ENCODE data around the gene NIPAL4.
"Not testable (repeated sequence)": the region's sequence is repeated elsewhere in the genome, so short reads cannot be mapped to it uniquely, and the experiment has no call there.

NIPAL4 gene

GRCh38 chr5:157459715-157460599 lies at the start of gene NIPAL4:
Gene NIPAL4, plus strand, starts transcription at chr5:157460213. Its CDS starts 108 bp downstream, at chr5:157460321.
- peak; percentile 35 for DNase-seq

GRCh38 chr5:157415838-157416237 lies 44.2 kb upstream of the NIPAL4 start:
- no peak for DNase-seq

- not testable (repeated sequence) for DNase-seq
Measured at GRCh38 chr5:157419521-157419920, 40.5 kb upstream of the NIPAL4 start.

- not testable (repeated sequence) for DNase-seq
Measured at GRCh38 chr5:157429920-157430319, 30.1 kb upstream of the NIPAL4 start.

DNA sequence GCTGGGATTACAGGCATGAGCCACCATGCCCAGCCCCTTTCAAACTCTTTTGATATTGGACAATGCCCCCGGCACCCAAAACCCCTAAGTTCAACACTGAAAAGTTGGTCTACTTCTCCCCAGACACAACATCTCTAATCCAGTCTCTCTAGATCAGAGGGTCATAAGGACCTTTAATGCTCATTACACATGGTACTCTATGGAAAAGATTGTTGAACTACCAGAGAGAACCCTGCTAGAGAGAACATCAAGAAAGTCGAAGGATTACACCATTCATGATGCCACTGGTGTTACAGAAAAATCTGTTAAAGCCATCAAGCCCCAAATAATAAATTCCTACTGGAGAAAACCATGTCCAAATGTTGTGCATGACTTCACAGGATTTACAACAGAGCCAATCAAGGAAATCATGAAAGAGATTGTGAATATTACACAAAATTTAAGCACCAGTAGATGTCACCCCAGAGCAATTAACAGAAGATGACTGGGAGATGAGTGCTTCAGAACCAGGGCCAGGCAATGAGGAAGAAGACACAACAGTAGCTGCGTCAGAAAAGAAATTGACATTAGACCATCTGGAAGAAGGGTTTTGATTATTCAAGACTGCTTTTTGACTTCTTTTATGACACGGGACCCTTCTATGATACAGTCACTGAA lies 28.3 kb upstream of the NIPAL4 start:
- peak; percentile 71 for DNase-seq

DNA sequence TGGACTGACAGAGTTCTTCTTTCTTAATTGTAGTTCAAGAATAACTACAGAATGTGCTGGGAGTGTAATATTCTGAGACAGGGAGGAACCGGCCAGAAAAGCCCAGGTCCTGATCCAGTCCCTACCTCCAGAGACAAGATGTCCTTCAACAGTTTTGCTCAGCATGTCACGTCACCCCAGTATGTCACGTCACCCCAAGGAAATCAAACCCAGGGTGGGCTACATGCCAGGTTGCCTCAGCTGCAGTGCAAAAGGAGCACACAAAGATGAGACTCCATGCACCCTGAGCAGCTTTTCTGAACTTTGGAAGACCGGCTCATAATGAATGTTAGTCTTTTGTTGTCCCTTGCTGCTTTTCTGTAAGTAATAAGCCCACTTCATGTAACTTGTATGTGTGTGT lies 25.9 kb upstream of the NIPAL4 start:
- no peak for DNase-seq

- DNase-seq, result no peak
Measured at GRCh38 chr5:157443041-157443549, 16.9 kb upstream of the NIPAL4 start.

GRCh38 chr5:157444224-157444623 lies 15.8 kb upstream of the NIPAL4 start:
- DNase-seq, result no peak

GRCh38 chr5:157445745-157446411 lies 14.1 kb upstream of the NIPAL4 start:
- DNase-seq, result no peak

GRCh38 chr5:157446412-157446935 lies 13.5 kb upstream of the NIPAL4 start:
- no peak for DNase-seq

DNA sequence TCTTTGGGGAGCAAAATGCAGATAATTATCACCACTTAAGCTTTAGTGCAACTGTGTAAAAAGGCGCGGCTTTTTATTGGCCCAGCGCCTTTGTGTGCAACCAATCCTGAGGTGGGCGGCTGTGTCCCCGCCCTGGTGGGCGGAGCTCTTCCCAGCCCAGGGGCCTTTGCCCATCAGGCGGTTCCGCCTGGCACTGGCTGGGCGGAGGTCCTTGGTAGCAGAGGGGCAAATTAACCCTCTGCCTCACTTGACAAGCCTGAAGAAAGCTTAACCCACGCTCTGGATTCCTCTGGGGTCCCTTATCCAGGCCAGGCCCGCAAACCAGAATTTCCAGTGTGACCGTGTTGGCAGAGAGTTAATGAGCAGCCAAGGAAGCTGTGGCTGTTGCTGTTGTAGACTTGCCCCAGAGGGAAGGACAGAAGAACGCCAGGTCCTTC lies 12.8 kb upstream of the NIPAL4 start:
- DNase-seq, result no peak

- DNase-seq, result no peak
Measured at GRCh38 chr5:157449011-157449723, 10.8 kb upstream of the NIPAL4 start.

GRCh38 chr5:157450024-157450423 lies 10.0 kb upstream of the NIPAL4 start:
- DNase-seq, result no peak

- DNase-seq, result no peak
Measured at GRCh38 chr5:157451806-157452205, 8.2 kb upstream of the NIPAL4 start.

DNA sequence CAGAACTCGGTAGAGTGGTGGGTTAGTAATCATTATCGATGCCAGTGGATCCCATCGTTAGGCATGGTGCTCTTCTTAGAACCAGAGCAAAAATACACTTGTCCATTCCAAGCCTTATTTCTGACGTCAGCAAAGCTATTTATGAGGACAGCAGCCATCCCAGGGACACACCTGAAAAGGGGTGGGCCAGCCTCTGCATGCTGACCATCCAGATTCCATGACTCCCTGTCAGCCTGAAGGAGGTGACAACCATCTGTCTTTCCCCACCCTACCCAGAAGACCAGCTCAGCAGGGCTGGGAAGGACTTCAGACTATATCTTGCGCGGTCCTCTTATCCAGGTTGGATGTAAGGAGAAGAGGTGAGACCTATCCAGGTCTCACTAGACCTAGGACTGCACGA lies 5.7 kb upstream of the NIPAL4 start:
- no peak for DNase-seq

DNA sequence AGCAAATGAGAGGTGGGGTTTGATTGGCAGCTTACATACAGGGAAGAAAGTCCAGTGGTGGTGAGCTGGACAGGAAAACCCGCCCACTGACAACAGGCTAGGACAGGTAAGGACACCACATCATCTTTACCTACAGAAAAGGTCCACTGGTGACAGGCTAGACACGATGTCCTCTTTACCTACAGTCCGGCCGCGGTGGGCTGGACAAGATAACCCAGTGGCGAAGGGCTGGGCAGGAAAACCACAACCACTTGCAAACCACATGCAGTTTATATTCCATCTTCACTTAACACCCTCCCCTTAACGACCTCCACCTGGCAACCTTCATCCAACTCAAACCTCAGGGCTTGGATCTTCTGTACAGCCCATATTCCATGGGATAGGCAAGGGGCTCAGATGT lies 5.0 kb upstream of the NIPAL4 start:
- DNase-seq, result no peak

DNA sequence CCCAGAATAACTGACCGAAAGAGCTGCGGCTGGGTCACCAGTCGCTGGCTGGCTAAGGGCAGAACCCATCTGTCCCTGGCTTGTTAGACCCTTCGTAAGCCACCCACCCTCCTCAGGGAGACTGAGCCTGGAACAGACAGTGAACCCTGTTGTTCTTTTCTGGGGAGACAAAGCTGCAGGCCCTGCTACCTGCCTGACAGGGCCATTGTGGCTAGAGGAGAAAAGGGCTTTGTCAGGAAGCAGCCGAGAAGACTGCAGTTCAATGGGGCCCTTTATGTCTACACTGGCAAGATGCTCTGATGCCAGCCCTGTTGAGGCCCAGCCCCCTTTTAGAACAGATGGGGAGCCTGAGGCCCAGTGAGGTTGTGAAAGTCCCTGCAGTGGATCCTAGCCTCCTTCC lies 3.7 kb upstream of the NIPAL4 start:
- DNase-seq, result no peak

DNA sequence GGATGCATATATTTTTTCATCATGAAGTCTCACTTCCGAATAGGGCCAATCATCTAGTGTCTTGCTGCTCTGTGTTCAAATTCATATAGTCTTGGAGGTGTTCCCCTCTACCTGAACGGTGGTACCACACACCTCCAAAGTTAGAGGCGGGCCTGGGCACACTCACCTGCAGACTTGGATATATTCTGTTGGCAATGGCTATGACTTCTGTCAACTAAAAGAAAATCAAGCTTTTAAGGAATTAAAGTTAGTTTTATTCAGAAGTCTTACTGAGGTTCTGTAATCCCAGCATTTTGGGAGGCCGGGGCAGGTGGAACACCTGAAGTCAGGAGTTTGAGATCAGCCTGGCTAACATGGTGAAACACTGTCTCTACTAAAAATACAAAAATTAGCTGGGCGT lies 2.6 kb upstream of the NIPAL4 start:
- DNase-seq, result no peak

DNA sequence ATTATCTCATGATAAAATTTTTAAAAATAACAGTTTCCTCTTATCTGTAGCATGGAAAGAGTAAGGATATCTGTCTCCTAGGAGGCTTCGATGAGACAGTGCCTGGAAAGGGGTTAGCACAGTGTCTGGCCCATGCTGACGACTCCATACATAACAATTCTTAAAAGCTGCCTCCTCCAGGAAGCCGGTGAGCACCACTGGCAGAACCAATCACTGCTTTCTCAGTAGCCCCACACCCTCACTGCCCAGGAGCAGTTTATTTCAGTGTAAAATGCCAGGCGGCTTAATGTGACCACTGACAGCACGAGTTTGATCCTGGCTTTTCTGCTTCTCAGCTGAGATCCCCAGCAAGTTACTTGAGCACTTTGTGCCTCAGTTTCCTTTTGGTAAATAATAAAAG lies 1.2 kb upstream of the NIPAL4 start:
- no peak for DNase-seq

GRCh38 chr5:157460921-157461792 lies 1.1 kb downstream of the NIPAL4 start:
- DNase-seq, result no peak

DNA sequence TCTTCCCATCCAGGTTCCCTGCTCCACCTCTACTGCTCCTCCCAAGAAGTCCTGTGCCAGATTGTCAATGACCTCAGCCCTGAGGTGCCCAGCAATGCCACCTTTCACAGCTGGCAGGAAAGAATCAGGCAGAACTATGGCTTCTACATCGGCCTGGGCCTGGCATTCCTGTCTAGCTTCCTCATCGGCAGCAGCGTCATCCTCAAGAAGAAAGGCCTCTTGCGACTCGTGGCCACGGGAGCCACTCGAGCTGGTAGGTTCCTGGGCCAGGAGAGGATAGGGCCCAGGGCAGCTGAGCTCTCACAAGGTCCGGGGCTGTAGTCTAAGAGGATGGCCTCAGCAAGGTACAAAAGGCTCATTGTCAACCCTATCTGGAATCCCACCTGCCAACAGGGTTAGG lies 3.1 kb downstream of the NIPAL4 start:
- no peak for DNase-seq

Data from CD4-positive, alpha-beta T cell treated with Interleukin-21 for 1 hour (primary cell).